HG03457 (cell line): Measurements from ENCODE around the gene LRRC71.

Source experiments
- ATAC-seq: cut with Tn5 transposase; IDR thresholded peaks from one replicate; pipeline ENCODE4 v1.9.1; 2021; ENCODE audit warnings: moderate number of reproducible peaks; ENCODE audit not compliant: unreplicated experiment

LRRC71 gene

DNA sequence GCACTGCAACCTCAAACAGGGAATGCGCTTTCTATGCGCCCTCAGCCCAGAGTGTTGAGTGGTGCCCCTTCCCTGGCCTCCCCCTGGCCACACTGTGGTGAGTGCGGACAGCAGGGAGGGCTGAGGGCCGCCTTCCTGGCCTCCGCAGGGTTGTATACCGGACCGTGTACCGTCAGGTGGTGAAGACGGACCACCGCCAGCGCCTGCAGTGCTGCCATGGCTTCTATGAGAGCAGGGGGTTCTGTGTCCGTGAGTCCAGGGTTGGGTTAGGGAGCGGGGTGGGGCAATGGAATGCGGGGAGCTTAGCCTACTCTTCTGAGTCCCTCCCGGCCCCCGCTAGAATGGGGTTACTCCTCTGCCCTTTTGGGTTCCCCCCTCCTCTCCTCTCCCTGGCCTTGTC is 15.3 kb upstream of the LRRC71 start:
- no peak for ATAC-seq

- ATAC-seq = no peak
Measured at GRCh38 chr1:156905651-156906050, 14.8 kb upstream of the LRRC71 start.

DNA sequence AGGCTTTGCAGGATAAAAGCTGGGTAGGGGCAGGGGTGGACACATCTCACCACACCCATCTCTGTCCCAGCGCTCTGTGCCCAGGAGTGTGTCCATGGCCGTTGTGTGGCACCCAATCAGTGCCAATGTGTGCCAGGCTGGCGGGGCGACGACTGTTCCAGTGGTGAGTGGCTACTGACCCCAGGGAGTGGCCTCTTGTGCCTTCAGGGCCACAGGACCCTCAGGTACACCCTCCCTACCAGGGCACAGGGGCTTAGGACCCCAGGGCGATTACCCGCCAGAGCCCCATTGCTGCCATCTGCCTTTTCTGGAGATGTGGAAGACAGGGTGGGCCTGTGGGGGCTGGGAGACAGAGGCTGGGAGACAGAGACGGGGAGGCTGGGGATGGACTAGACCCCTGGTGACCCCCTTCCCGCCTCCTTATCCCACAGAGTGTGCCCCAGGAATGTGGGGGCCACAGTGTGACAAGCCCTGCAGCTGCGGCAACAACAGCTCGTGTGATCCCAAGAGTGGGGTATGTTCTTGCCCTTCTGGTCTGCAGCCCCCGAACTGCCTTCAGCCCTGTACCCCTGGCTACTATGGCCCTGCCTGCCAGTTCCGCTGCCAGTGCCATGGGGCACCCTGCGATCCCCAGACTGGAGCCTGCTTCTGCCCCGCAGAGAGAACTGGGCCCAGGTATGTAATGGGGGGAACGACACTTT is 14.1 kb upstream of the LRRC71 start:
- ATAC-seq = no peak

DNA sequence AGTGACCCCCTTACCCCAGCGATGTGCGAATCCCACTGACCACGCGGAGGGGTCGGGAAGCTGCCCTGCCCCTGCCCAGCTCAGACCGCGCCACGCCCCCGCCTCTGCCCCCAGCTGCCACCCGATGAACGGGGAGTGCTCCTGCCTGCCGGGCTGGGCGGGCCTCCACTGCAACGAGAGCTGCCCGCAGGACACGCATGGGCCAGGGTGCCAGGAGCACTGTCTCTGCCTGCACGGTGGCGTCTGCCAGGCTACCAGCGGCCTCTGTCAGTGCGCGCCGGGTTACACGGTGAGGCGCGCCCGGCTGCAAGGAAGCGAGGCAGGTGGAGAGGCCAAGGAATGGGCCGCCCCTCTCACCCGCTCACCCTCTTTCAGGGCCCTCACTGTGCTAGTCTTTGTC is 11.9 kb upstream of the LRRC71 start:
- no peak for ATAC-seq

DNA sequence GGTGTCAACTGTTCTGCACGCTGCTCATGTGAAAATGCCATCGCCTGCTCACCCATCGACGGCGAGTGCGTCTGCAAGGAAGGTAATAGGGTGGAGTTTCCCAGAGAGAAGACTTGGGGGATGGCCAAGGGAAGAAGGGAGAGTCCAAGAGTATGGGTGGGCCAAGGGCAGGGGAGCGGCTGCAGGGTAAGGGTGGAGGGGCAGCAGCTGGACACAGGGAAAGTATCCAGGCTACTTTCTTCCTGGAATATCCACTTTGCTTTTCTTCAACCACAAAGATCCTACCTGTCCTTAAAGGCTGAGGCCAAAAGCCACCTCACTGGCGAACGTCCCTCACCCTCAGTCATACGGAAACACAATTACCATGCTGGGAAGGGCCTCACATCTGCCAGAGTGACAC is 11.5 kb upstream of the LRRC71 start:
- no peak for ATAC-seq

DNA sequence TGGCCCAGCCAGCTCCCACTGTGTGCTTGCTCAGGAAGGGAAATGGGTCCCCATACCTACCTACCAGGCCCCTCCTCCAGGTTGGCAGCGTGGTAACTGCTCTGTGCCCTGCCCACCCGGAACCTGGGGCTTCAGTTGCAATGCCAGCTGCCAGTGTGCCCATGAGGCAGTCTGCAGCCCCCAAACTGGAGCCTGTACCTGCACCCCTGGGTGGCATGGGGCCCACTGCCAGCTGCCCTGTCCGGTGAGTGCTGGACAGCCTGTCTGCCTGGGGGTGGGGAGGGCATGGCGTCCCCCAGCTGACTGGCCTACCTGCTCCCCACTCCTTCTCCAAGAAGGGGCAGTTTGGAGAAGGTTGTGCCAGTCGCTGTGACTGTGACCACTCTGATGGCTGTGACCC is 10.8 kb upstream of the LRRC71 start:
- no peak for ATAC-seq

DNA sequence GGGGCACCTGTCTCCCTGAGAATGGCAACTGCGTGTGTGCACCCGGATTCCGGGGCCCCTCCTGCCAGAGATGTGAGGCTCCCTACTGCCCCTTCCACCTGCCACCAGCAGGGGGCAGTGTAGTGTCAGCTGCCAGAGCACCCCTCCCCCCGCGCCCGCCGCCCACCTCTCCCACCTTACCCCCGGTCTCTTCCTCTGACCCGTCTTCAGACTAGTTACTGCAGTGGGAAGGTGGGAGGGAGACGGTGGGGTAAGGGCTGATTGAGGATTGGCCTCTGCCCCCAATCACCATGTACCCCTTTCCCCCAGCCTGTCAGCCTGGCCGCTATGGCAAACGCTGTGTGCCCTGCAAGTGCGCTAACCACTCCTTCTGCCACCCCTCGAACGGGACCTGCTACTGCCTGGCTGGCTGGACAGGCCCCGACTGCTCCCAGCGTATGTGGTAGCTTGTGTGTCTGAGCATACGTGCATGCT is 10.1 kb upstream of the LRRC71 start:
- no peak for ATAC-seq

GRCh38 chr1:156911577-156912298 is 8.7 kb upstream of the LRRC71 start:
- ATAC-seq = no peak

GRCh38 chr1:156912310-156912709 is 8.1 kb upstream of the LRRC71 start:
- ATAC-seq = no peak

DNA sequence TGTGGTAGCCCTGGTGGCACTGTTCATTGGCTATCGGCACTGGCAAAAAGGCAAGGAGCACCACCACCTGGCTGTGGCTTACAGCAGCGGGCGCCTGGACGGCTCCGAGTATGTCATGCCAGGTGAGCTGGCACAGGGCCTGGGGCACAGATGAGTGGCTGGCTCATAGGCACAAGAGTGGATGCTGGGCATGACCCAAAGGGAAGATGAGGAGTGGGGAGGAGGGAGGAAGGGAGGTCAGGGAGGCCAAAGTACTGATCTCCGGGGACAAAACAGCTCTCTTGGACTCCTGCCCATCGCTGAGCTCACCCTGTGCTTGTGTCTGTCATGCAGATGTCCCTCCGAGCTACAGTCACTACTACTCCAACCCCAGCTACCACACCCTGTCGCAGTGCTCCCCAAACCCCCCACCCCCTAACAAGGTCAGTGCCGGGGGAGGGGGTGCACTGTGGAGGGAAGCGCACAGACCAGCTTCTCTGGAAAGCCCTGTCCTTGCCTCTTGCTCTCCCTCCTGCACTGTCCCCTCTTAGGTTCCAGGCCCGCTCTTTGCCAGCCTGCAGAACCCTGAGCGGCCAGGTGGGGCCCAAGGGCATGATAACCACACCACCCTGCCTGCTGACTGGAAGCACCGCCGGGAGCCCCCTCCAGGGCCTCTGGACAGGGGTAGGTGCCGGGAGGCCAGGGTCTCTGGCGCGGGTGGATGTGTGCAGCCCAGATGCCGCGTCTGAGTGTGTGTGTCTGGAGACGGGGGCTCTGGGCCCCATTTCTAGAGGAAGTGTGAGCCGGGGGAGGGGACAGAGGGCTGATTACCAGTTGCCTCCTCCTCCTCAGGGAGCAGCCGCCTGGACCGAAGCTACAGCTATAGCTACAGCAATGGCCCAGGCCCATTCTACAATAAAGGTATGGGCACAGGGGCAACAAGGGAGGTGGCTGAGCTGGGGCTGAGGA is 7.3 kb upstream of the LRRC71 start:
- no peak for ATAC-seq

- ATAC-seq = no peak
Measured at GRCh38 chr1:156913809-156914387, 6.5 kb upstream of the LRRC71 start.

GRCh38 chr1:156914440-156914856 is 6.0 kb upstream of the LRRC71 start:
- no peak for ATAC-seq

DNA sequence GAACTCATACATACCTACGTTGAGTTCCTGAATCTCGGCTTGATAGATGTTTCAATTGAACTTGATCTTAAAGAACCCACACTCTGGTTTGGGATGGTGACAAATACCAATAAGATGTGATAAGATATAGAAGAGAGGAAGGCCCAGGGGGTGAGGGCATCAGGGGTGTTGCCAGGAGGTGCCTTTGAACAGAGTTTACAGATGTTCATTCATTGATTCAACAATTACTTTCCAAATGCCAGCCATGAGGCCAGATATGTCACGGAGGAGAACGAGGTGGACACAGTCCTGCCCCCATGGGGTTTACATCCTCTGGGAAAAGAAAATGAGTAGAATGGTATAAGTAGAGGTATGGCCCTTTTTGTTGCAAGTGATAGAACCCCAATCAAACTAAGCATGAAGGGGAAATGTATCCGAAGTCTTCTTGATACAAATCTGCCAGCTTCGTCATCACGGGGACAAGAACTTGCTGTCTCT is 659 bp downstream of the LRRC71 start:
- ATAC-seq = no peak

GRCh38 chr1:156922986-156923669 is 2.7 kb downstream of the LRRC71 start:
- no peak for ATAC-seq

GRCh38 chr1:156923670-156924477 is 3.4 kb downstream of the LRRC71 start:
- ATAC-seq = no peak

- ATAC-seq = no peak
Measured at GRCh38 chr1:156924478-156925153, 4.2 kb downstream of the LRRC71 start.

GRCh38 chr1:156925154-156926010 is 5.0 kb downstream of the LRRC71 start:
- ATAC-seq = no peak

DNA sequence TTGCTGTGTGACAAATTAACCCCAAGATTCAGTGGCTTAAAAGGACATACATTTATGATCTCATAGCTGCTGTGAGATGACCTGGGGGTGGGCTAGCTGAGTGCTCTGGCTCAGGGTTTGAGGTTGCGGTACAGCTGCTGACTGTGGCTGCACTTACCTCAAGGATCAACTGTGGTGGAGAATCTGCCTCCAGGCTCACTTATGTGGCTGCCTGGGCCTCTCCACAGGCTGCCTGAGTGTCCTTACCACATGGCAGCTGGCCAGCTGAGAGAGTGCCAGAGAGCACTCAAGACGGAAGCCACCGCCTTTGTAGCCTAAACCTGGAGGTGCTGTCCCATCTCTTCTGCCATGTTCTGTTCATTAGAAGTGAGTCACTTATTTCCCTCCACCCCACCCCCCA is 5.7 kb downstream of the LRRC71 start:
- no peak for ATAC-seq
